HG03175 (cell line): ENCODE data around the gene OTOG.

ENCODE experiments used
- ATAC-seq: cut with Tn5 transposase; IDR thresholded peaks from one replicate; pipeline ENCODE4 v1.9.1; 2021; ENCODE audit warnings: mild to moderate bottlenecking, moderate library complexity; ENCODE audit not compliant: unreplicated experiment

The OTOG gene

DNA sequence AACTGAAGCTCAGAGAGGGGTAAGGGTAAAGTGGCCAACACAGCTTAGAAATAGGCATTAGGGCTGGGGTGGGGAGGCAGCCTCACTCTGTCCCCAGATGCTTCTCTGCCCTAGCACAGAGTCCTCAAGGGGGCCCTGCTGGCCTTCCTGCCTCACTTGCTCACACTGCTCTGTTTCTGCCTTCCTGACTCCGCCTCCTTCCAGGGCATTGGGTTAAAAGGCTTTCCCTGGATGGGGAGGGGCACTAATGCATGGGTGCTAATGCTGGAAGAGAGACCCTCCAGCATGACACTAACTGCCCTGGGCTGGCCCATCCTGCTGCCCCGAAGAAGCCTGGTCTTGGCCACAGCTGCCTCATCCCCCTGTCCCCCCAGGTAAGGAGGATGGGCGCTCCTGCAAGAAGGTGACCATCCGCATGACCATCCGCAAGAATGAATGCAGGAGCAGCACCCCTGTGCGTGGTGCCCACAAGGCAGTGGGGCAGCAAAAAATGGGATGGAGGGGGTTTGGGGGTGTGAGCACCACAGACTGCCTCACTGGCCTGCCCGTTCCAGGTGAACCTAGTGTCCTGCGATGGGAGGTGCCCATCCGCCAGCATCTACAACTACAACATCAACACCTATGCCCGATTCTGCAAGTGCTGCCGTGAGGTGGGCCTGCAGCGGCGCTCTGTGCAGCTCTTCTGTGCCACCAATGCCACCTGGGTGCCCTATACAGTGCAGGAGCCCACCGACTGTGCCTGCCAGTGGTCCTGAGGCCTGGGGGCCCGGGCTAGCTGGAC is 98.3 kb downstream of the OTOG start:
- no peak for ATAC-seq

DNA sequence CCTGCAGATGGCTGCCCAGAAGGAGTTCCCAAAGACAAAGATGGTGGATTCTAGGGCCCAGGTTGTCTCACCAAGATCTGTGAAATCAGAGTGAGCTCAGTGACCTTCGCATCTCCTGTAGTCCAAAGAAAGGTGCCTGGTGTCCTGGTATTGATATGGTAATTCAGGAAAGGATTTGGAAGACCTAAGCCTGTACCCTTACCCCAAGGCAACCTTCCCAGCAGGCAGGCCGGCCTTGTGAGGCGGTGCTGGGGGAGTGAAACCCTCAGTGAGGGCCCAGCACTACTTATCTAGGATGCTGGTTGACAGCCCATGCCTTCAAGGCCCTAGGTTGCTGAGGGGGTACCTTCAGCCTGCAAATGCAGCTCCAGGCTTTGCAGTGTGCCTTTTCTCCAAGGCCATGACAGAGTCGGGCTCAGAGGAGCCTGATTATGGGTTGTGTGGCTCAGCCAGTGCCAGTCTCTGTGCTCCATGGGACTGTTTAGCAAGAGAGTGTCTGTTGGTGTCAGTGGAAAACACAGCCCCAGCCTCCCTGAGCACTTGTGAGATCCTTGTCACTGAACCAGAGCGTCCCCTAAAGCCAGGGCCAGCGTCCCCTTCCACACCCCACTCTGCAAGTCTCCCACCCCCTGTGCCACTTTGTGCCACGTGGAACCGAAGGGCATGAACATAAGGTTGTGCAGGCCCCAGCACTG is 99.5 kb downstream of the OTOG start:
- no peak for ATAC-seq

DNA sequence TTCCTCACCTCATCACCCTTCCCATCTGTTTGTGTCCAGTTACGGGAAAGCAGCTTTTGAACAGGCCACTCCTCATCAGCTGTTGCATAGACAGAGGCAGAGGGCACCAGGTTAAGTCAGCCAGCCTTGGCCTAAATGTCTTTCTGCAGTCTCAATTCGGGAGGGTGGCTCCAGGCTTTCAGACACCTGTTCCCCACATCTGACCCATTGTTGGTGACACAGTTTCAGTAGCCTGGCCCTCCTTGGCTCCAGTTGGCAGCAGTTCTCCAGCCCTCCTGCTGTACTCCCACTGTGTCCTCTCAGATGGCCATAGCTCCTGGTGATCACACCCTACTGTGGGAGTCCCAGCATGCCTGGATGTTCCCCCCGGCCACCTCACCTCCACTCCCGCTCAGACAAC is 101.5 kb downstream of the OTOG start:
- ATAC-seq = no peak

DNA sequence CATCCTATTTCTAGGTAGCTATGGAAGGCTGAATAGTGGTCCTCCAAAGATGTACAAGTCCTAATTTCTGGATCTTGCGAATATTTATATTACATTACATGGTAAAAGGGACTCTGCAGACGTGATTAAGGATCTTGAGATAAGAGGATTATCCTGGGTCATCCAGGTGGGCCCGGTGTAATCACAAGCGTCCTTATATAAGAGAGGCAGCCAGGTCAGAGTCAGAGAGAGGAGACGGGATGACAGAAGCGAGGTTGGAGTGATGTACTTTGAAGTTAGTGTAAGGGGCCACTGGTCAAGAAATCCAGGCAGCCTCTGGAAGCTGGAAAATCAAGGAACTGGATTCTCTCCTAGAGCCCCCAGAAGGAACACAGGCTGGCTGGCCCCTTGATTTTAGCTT is 102.2 kb downstream of the OTOG start:
- no peak for ATAC-seq

DNA sequence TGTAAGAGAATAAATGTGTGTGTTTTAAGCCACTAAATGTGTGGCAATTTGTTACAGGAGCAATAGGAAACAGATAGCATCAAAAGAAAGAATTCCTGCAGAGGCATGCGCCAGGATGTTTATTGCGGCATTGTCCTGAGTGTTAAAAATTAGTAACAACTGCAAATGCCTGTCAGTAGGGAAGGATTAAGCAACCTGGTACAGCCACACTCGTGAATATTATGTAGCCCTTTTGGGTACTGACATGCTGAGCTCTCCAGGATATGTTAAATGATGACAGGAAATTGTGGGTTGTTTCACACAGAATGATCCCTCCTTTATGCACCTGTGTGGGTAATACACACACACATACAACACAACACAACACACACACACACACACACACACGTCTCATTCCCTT is 102.6 kb downstream of the OTOG start:
- ATAC-seq = no peak

DNA sequence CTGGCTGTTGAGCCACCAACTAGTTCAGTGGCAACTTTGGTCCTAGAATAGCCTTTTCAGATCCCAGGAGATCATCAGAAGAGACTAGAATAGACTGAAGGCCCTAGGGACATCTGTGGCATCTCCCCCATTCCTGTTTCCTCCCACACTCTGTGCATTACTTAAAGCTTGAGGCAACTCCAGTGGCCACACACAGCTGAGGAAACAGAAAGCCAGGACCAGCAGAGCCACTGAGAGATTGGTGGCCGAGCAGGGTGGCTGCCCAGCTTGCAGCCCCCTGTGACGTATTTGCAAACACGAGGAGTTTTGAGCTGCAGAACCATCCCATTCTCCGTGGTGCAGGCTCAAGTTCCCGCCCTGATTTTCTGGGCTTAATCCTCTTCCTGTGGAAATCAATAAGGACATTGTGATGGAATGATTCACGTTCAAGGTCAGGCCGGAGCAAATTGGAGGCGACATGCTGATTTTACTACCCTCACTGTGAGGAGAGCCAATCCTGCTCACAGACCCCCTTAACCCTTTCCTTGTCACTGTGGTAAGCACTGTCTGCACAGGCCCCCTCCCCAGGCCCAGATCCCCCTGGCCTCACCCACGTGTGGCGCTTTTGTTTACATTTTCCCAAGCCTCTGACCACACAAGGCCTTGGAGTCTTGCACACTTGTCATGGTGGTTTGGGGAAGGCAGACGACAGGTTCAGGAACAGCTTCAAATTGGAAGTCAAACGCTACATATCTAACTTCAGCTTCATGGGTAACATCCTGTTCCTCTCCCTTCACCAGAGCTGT is 103.3 kb downstream of the OTOG start:
- ATAC-seq = no peak

DNA sequence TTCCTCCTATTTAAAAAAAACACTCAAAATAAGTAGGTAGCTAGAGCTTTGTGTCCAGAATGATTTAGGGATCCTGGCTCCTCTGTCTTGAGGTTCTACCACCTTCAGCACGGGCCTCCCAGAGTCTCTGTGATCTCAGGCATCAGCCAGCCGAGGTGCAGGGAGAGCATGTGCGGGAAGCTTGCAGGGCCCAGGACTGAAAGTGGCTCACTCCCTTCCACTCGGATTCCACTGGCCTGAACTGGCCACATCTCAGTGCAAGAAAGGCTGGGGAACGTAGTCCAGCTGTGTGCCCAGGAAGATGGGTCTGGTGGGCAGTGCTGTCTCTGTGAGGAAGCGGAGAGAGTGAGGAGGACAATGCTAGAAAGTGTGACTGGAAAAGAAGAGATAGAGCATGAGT is 104.0 kb downstream of the OTOG start:
- no peak for ATAC-seq

DNA sequence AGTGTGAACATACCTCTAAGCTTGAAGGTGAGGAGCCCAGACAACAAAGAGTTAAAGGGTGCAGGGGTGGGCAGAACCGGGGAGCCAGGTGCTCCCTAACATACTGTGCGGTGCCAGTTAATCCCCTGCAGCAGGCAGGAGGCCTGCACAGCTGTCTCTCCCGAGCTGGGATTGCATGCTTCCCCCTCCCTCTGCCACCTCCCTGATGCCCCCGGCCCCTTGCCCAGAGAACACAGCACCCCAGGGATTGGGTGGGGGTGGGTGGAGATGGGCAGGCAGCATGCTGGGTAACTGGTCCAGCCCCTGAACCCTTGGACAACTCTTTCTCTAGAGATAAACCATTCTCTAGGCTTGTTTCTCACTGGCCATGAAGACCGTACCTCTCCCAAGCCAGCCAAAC is 104.6 kb downstream of the OTOG start:
- ATAC-seq = no peak

DNA sequence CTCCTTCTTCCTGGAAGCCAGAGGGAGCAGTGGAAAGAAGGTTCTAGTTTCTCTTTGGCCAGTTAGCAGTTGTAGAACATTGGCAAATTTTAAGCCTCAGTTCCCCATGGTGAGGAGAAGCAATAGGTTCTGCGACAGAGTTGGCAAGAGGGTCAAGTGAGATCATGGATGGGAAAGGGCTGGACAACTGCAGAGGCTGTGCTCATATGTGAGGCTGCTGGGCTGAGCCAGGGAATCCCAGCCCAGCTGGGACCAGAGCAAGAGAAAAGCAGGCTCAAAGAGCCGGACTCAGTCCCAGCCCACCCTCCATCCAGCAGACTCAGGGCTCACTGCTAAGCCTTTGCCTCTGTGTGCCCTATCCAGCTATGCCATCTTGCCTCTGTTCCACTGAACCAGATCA is 105.5 kb downstream of the OTOG start:
- ATAC-seq = no peak

DNA sequence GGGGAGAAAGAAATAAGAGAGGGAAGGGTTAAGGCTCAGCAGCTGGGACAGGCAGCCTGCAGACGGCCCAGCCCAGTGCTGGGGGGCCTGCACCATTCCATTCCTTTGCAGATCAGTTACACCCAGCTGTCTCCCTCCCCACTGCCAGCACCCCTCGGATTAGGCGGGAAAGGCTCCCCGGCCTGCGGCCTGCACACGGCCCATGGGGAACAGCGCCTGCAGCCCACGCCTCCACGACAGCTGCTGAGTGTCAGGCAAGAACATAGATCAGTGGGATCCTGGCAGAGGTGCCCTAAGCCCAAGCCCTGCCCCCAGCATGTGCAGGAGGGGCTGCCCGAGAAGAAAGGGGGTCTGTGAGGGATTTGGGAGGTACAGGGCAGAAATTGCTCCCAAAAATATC is 106.6 kb downstream of the OTOG start:
- ATAC-seq = no peak

DNA sequence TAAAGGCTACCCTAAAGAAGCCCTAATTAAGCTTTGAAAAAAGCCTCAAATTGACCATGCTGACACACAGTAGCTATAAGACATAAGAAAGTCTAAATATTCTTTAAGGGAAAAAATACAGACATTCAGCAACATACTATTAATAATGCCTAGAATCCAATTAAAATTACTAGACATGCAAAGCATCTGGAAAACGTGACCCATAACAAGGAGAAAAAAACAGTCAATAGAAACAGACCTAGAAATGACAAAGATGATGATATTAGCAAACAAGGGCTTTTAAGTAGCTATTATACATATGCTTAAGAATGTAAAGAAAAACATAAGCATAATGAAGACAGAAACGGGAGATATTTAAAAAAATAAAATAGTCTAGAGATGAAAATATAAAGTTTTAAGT is 108.6 kb downstream of the OTOG start:
- ATAC-seq = no peak

DNA sequence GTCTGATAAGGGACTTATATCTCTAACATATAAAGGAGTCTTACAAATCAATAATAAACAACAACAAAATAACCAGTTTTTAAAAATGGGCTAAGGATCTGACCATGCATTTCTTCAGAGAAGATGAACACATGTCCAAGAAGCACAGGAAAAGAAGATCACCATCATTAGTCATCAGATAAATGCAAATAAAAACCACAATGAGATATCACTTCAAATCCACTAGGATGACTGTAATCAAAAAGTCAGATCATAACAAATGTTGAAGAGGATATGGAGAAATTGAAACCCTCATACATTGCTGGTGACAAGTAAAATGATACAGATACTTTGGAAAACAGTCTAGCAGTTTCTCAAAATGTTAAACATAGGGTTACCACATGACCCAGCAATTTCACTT is 111.2 kb downstream of the OTOG start:
- ATAC-seq = no peak

DNA sequence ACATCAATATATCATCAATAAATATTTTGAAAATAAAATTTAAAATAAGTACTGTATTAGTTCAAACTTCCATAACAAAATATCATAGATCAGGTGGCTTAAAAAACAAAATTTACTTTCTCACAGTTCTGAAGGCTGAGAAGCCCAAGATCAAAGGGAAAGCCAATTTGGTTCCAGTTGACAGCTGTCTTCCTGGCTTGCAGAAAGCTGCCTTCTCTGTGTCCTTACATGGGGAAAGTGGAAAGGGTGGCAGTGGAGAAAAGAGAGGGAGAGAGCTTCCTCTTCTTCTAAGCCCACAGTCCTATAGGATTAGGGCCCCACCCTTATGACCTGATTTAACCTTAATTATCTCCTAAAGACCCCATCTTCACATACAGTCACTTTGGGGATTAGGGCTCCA is 121.1 kb downstream of the OTOG start:
- no peak for ATAC-seq

DNA sequence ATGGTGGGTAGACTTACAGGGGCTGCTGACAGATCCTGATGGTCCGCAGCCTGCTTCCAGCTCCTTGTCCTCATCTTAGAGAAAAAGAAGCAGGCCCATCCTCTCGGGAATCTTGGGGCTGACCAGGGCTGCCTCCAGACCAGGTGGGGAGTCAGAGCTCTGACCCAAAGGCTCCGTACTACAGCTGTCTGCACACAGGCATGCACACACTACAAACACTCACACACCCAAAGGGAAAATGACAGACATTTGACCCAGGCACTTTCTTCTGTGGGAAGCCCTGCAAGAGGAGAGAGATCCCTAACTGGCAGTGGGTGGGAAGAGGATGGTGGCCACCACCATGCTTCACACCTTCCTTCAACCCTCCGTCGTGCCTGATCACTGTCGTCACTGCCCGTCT is 125.4 kb downstream of the OTOG start:
- no peak for ATAC-seq

DNA sequence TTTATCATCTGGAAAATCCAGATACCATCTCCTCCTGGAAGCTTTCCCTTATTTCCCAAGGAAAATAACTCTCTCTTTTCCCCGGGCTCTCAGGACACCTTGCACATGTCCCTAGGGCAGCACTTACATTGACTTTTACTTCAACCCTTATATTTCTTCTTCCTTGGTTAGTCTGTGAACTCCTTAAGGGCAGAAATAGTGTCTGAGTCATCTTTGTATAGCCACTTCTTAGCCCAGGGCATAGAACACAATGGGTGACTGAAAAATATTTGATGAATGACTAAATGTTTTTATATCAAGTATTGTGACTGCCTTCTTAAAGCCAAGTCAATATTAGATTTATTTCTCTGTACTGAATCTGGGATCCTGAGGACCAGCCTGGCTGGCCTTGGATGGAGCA is 126.9 kb downstream of the OTOG start:
- no peak for ATAC-seq

DNA sequence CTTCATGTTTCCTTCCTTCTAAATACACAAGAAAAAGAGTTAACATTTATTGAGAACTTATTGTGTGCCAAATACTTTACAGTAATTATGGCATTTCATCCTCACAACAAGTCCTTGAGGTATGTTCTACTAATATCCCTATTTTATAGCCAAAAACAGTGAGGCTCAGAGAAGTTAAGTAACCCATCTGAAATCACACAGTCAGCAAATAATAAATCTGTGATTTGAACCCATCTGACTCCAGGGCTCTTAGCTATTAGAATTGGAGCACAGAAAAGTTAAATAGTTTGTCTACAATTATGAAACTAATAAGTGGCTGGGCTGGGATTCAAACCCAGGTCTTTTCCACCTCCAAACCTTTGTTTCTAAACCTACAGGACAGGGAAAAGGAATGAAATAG is 135.8 kb downstream of the OTOG start:
- ATAC-seq = no peak

DNA sequence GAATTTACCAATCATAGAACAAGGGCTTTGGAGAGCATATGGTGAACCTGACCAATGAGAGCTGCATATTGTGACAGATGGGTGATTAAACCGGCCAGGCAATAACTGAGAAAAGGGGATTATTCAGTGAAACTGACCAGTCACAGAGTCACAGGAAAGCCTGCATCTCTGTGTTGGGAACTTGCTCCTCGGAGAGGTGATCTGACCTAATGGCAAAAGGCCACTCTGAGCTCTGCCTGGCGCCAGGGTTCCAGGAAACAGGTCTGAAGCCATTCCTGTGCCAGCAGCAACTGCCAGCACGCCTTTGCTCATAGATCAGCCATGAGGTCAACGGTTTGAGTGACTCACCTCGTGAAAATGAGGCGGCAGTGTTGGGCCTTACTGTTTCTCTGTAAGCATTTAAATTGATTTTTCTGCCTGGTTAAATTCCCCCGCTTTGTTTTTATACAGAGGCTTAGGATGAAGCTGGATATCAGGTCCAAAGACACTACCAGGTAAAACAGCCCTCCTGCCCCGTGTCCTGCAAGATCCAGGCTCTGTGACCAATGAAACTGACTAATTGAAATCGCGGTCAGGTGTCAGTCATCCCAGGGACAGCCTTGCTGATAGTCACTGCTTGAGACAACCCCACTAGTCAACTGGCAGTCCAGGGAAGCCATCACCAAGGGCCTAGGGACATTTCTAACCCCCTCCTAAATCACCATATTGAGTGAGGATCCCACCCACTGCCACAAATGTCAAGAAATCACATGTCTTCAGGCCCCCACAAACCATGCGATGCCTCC is 136.5 kb downstream of the OTOG start:
- no peak for ATAC-seq

DNA sequence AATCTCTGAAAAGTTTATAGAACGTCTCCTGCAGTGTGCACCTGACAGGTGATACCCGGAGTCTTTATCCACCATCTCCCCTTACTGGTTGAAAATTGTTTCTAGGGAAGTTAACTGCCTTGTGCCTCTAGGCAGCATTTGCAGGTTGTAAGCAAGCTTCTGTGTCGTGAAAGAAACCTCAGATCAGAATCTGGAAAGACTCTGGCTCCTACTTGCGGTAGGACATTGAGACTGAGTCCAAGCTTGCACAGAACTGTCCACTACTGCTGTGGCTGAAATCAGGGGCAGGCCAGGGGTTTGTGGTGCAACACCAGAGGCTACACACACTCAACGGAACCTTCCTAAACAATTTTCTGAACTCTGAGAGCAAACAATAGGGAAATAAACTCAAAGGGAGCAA is 137.5 kb downstream of the OTOG start:
- ATAC-seq = no peak

DNA sequence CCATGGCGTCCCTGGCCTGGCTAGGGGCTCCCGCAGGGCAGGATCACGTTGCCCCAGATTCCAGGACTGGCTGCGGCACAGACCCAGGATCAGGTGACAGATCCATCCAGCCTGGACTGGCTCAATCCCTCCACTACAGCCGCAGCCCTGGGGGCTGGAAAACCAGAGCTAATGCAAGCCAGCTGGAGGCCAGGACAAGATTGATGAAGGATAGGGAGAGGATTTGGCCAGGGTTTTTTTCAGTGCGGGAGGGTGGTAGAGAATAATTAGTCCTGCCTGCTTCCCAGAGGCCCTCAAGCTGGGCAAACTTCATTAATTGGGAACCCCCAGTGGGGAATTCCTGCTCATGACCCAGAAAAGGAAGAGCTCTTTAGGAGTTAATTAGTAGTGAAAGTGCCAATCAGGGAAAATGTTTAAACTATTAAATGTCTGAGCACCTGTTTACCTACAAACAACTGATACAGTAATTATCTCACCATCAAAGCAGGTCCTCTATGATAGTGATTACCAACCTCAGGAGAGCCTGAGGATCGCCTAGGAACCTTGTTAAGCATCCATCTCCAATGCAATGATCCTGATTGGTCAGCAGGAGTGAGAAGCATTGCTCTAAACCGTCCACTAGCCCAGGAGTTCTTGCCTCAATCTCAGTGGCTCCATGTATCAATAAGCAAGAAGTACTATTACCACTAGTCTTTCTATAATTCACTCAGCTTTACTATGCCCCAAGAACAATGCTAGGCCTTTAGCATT is 139.3 kb downstream of the OTOG start:
- ATAC-seq = no peak

DNA sequence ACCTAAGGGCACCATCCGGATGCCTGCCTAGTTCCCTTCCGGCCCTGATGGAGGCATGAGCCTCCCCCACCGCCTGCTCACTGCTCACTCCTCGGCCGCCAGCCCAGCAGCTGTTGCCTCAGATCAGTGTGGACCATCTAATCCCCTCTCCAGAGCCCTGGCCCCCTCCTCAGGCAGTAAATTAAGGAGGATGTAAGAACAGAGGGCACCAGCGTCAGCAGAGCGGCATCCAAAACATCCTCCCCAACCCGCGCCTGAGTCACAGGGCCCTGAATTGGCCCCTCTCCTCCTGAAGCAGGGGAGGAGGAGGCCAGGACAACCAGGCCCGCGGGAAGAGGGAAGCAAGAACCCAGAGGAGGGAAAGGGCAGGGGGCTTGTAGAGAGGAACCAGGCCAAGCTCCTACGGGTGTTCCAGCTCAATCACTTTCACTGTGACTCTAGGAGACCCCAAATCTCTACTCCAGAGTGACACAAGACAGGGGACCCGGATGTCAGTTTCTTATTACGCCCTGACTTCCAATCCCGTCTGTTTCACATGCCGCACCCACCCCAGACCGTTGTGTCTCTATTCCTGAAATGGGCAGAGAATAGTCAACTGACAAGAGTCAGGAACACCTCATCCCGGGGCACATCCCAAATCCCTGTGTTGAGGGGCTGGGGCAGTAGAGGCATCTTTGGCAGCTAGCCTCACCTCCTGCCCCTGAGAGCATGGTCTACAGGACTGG is 141.0 kb downstream of the OTOG start:
- ATAC-seq = no peak
